ENCODE measurements around the gene CD83.

DNA sequence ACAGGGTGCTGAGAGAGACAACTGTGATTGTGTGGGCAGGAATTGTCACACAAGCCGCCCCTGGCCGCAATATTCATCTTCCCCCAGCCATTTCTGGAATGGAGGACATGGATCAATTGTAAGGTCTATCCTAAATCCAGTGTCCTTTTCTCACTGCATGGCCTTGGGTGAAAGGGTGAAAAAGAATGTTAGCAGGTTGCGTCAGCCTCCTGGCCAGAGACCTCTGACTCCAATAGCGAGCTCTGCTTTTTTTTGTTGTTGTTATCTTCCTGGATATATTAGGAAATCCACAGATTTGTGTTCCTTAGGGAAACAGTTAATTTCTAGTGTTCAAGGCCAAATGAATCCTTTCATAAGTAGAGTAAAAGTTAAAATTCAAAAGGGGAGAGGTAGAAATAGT is 47.1 kb upstream of the CD83 start:
- TF ChIP-seq, protein P1, sequence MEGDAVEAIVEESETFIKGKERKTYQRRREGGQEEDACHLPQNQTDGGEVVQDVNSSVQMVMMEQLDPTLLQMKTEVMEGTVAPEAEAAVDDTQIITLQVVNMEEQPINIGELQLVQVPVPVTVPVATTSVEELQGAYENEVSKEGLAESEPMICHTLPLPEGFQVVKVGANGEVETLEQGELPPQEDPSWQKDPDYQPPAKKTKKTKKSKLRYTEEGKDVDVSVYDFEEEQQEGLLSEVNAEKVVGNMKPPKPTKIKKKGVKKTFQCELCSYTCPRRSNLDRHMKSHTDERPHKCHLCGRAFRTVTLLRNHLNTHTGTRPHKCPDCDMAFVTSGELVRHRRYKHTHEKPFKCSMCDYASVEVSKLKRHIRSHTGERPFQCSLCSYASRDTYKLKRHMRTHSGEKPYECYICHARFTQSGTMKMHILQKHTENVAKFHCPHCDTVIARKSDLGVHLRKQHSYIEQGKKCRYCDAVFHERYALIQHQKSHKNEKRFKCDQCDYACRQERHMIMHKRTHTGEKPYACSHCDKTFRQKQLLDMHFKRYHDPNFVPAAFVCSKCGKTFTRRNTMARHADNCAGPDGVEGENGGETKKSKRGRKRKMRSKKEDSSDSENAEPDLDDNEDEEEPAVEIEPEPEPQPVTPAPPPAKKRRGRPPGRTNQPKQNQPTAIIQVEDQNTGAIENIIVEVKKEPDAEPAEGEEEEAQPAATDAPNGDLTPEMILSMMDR (IDR thresholded peaks at IDR 0.05; ENCODE audit: low read depth, low read length, missing input control) = no peak
- TF ChIP-seq JUND (IDR thresholded peaks at IDR 0.05) = no peak
- TF ChIP-seq RAD21 (IDR thresholded peaks at IDR 0.05) = peak in 1 of 2 donors; percentile 5
- no peak for TF ChIP-seq TAF1 (conservative IDR thresholded peaks at IDR 0.05)
- TF ChIP-seq, protein P2, sequence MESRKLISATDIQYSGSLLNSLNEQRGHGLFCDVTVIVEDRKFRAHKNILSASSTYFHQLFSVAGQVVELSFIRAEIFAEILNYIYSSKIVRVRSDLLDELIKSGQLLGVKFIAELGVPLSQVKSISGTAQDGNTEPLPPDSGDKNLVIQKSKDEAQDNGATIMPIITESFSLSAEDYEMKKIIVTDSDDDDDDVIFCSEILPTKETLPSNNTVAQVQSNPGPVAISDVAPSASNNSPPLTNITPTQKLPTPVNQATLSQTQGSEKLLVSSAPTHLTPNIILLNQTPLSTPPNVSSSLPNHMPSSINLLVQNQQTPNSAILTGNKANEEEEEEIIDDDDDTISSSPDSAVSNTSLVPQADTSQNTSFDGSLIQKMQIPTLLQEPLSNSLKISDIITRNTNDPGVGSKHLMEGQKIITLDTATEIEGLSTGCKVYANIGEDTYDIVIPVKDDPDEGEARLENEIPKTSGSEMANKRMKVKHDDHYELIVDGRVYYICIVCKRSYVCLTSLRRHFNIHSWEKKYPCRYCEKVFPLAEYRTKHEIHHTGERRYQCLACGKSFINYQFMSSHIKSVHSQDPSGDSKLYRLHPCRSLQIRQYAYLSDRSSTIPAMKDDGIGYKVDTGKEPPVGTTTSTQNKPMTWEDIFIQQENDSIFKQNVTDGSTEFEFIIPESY (IDR thresholded peaks at IDR 0.05) = no peak
- TF ChIP-seq SP1 (IDR thresholded peaks at IDR 0.05) = peak; percentile 74
- TF ChIP-seq MAX (IDR thresholded peaks at IDR 0.05) = no peak
- TF ChIP-seq, protein P3, sequence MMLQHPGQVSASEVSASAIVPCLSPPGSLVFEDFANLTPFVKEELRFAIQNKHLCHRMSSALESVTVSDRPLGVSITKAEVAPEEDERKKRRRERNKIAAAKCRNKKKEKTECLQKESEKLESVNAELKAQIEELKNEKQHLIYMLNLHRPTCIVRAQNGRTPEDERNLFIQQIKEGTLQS (IDR thresholded peaks at IDR 0.05) = peak; percentile 87
- no peak for TF ChIP-seq REST (IDR thresholded peaks at IDR 0.05)
- TF ChIP-seq EGR1 (IDR thresholded peaks at IDR 0.05; ENCODE audit: low read depth in 2 of 2) = no peak
- no peak for TF ChIP-seq GABPA (IDR thresholded peaks at IDR 0.05 in 1 of 2, conservative IDR thresholded peaks at IDR 0.05 in 1 of 2)
- no peak for TF ChIP-seq YY1 (IDR thresholded peaks at IDR 0.05)

All from liver (tissue), 3 donors.